PFSK-1 (cell line): ENCODE data around the gene ZGRF1.

Experiments
- FOXP2 ChIP-seq: optimal IDR thresholded peaks from 2 replicates; pipeline ENCODE3; 2011; ENCODE audit warnings: borderline replicate concordance, control low read depth, inconsistent platforms; ENCODE audit not compliant: insufficient read depth; ENCODE audit errors: extremely low read length, extremely low read depth
- POLR2AphosphoS5 ChIP-seq: IDR thresholded peaks from 2 replicates; pipeline ENCODE4 v1.6.1; 2012; ENCODE audit warnings: low read depth, mild to moderate bottlenecking, control low read depth, low read length, moderate library complexity
- SIN3A ChIP-seq: IDR thresholded peaks from 2 replicates; pipeline ENCODE4 v1.6.1; 2012; ENCODE audit warnings: mild to moderate bottlenecking, low read length, moderate library complexity, borderline replicate concordance; ENCODE audit not compliant: insufficient read depth
- TAF1 ChIP-seq: IDR thresholded peaks from 2 replicates; pipeline ENCODE4 v1.6.1; 2012; ENCODE audit warnings: low read length, control low read depth, borderline replicate concordance; ENCODE audit not compliant: insufficient read depth
- TF ChIP-seq, protein P1 (sequence below), 2 experiments: IDR thresholded peaks; 2 replicates each; pipeline versions ENCODE4 v1.6.1 to v1.8.0; 2011 to 2012; ENCODE audit warnings: low read depth in 2 of 2, low read length in 2 of 2, control low read depth in 1 of 2, inconsistent platforms in 1 of 2, mild to moderate bottlenecking in 1 of 2, moderate library complexity in 1 of 2; ENCODE audit not compliant: insufficient read depth in 1 of 2

The ZGRF1 gene

GRCh38 chr4:112647785-112648184 is 11.1 kb upstream of the ZGRF1 start:
- no peak for TF ChIP-seq FOXP2
- TF ChIP-seq TAF1: no peak
- TF ChIP-seq, protein P1, sequence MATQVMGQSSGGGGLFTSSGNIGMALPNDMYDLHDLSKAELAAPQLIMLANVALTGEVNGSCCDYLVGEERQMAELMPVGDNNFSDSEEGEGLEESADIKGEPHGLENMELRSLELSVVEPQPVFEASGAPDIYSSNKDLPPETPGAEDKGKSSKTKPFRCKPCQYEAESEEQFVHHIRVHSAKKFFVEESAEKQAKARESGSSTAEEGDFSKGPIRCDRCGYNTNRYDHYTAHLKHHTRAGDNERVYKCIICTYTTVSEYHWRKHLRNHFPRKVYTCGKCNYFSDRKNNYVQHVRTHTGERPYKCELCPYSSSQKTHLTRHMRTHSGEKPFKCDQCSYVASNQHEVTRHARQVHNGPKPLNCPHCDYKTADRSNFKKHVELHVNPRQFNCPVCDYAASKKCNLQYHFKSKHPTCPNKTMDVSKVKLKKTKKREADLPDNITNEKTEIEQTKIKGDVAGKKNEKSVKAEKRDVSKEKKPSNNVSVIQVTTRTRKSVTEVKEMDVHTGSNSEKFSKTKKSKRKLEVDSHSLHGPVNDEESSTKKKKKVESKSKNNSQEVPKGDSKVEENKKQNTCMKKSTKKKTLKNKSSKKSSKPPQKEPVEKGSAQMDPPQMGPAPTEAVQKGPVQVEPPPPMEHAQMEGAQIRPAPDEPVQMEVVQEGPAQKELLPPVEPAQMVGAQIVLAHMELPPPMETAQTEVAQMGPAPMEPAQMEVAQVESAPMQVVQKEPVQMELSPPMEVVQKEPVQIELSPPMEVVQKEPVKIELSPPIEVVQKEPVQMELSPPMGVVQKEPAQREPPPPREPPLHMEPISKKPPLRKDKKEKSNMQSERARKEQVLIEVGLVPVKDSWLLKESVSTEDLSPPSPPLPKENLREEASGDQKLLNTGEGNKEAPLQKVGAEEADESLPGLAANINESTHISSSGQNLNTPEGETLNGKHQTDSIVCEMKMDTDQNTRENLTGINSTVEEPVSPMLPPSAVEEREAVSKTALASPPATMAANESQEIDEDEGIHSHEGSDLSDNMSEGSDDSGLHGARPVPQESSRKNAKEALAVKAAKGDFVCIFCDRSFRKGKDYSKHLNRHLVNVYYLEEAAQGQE (IDR thresholded peaks at IDR 0.05; ENCODE audit: insufficient read depth in 1 of 2, low read depth in 2 of 2, low read length in 2 of 2): no peak
- no peak for TF ChIP-seq SIN3A
- no peak for TF ChIP-seq POLR2AphosphoS5

- TF ChIP-seq, protein P1 (IDR thresholded peaks at IDR 0.05; ENCODE audit: insufficient read depth in 1 of 2, low read depth in 2 of 2, low read length in 2 of 2): no peak
- TF ChIP-seq TAF1: no peak
- TF ChIP-seq POLR2AphosphoS5: no peak
- no peak for TF ChIP-seq SIN3A
- no peak for TF ChIP-seq FOXP2
Observed at GRCh38 chr4:112646632-112647537, 10.2 kb upstream of the ZGRF1 start.

DNA sequence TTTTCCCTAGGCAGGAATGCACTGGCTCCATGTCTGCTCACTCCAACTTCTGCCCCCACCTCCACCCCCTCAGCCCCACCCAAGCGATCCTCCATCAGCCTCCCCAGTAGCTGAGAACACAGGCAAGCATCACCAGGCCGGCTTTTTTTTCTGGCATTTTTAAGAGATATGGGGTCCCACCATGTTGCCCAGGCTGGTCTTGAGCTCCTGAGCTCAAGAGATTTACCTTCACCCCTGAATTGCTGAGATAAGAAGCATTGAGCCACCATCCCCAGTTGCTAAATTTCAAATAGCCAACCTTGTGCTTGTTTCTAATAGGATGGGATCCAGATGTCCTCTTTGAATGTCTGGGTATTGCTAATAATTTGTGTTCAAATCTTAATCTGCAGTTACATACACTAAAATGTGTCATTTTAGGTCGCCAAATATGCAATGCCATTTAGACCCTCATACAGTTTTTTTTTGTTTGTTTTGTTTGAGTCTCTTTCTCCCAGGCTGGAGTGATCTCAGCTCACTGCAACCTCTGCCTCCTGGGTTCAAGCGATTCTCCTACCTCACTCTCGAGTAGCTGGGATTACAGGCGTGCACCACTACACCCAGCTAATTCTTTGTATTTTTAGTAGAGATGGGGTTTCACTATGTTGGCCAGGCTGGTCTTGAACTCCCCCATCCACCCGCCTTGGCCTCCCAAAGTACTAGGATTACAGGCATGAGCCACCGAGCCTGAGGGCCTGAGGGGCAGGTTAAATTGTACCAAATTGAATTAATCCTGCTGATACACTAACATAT is 9.0 kb upstream of the ZGRF1 start:
- TF ChIP-seq SIN3A: no peak
- TF ChIP-seq FOXP2: no peak
- no peak for TF ChIP-seq TAF1
- TF ChIP-seq, protein P1 (IDR thresholded peaks at IDR 0.05; ENCODE audit: insufficient read depth in 1 of 2, low read depth in 2 of 2, low read length in 2 of 2): no peak
- no peak for TF ChIP-seq POLR2AphosphoS5

DNA sequence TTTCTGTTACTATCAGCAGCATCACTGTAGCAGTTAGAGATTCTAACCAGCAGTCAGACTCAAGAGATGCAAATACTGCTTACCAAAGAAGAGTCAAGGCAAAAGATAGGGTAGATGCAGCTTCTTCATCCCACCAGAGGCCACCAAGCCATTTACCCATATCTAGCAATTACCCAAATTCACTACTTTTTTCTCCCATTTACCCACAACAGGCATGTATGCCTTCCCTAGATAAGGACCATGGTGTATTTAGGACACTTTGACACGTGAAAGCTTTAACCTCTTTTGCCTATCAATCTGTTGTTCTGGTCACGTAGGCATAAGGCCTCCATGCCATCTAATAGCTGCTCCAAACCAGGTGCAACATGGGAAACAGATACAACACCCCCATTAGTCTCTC is 5.8 kb upstream of the ZGRF1 start:
- TF ChIP-seq POLR2AphosphoS5: no peak

- TF ChIP-seq FOXP2: no peak
- TF ChIP-seq, protein P1 (IDR thresholded peaks at IDR 0.05; ENCODE audit: insufficient read depth in 1 of 2, low read depth in 2 of 2, low read length in 2 of 2): no peak
- TF ChIP-seq TAF1: no peak; the same call in 1 of the 2 replicates
- no peak for TF ChIP-seq SIN3A
Observed at GRCh38 chr4:112637552-112637866, 800 bp upstream of the ZGRF1 start.
